HG03378 (cell line): ENCODE data around the gene ZP3.
"Not testable (repeated sequence)": the region's sequence is repeated elsewhere in the genome, so short reads cannot be mapped to it uniquely, and the experiment has no call there.

Experiments used
- ATAC-seq: cut with Tn5 transposase; IDR thresholded peaks from one replicate; pipeline ENCODE4 v1.9.1; 2021; ENCODE audit warnings: mild to moderate bottlenecking, moderate library complexity; ENCODE audit not compliant: unreplicated experiment

Gene ZP3

DNA sequence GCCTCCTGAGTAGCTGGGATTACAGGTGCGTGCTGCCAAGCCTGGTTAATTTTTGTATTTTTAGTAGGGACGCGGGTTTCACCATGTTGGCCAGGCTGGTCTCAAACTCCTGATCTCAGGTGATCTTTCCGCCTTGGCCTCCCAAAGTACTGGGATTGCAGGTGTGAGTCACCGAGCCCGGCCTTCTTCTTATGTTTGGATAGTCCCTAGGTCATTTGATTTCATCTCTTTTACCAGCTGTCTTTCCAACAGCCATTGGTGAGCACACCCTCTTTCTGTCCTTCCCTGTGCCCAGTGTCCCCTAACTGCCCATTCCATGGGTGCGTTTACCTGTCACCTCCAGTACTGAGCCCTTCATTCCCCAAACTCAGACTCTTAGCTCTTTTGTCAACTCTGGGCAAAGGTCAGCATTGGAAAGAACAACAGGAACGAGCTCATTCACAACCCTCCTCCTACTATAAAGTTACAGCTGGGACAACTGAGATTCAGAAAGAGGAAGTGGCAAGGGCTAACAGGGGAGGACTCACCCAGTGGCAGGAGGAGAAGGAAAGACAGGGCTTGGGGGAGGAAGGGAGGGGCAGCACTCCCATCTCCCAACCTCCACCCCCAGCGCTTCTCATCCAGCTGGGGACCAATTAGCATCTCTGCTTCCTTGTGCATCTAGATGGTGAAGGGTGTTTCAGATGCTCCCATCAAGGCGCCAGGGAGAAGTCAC lies 20.8 kb upstream of the ZP3 start:
- no peak for ATAC-seq

DNA sequence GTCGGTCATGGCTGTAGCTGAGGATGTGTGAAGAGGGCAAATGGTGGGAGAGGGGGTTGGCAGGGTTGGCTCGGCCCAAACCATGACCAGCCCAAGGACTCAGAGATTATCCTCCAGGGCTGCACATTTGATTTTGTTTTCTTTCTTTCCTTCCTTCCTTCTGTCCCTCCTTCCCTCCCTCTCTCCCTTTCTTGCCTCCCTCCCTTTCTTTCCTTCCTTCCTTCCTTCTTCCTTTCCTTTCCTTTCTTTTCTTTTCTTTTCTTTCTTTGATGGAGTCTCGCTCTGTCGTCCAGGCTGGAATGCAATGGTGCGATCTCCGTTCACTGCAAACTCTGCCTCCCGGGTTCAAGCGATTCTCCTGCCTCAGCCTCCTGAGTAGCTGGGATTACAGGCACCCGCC lies 19.0 kb upstream of the ZP3 start:
- no peak for ATAC-seq

DNA sequence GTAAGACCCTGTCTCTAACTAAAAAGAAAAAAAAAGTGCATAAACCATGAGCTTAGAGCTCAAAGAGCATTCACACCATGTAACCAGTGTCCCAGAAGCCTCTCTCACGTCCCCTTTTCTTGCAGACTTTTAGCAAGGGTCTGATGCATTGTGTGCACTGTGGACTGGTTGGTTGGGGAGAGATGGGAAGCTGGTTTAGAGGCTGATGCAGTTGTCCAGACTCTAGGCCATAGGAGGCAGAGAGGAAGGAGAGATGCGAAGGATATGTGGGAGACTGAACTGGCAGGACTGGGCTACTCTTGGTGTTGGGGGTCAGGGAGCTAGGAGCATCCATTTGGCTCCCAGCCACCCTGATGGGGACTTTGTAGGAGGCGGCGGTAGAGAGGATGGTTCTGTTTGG lies 17.0 kb upstream of the ZP3 start:
- no peak for ATAC-seq

DNA sequence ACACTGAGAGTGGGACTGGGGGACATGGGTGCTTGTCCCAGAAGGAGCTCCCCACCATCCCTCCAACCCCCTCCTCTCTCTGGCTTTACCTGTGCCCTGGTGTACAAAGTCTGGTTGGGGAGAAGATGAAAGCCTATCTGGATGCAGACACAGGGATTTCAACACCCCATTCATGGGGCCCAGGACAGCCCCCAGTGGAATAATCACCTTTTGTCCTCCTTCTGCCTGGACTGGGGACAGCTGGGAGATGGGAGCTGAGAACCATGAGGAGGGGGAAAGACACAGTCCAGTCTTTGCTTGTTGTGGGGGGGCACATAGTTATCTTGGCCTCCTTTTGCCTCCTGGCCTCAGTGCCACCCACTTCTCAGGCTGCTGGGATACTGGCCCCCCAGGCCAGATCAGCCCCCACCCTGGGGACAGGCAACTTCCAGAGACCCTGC lies 16.6 kb upstream of the ZP3 start:
- no peak for ATAC-seq

DNA sequence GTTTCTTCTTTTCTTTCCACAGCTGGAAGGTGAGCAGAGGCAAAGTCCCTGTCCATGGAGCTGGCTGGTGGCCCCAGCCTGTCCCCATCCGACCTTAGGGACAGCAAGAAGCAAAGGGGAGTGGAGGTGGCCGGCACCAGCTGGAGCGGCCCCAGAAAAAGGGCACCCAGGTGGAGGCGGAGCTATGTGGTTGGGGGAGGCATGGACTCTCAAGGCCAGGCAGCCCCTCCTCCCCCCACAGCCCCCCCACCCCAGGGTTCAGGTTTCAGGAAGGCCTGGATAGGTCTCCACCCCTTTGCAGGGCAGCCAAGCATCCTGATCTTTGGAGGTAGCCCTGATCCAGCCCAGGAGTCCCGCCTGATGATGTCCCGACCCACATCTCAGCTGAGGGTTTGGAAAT lies 15.2 kb upstream of the ZP3 start, which contains the start of gene SSC4D:
SSC4D (minus strand) TSS at position 161 of the 400 bp plus-strand sequence. CDS start 5,258 bp downstream, outside the sequence.
- ATAC-seq: no peak

DNA sequence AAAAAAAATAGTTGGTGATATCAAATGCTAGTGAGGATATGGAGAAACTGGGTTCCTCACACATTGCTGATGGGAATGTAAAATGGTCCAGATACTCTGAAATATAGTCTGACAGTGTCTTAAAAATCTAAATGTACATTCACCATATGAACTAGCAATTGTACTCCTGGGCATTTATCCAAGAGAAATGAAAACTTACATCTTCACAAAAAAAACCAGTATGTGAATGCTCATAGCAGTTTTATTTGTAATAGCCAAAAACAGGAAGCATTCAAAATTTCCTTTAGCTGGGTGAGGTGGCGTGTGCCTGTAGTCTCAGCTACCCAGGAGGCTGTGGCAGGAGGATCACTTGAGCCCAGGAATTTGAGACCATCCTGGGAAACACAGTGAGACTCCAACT lies 13.1 kb upstream of the ZP3 start:
- no peak for ATAC-seq

DNA sequence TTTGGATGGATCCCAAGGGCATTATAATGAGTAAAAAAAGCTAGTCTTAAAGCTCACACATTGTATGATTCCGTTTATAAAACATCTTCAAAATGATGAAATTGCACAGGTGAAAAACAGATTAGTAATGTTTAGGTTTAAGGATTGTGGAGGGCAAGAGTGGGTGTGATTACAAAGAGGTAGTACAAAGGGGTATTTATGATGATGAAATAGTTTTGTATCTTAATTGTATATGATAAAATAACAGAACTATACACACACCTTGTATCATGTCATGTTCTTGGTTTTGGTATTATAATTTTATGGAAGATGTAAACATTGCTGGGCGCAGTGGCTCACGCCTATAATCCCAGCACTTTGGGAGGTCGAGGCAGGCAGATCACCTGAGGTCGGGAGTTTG lies 12.5 kb upstream of the ZP3 start:
- no peak for ATAC-seq

DNA sequence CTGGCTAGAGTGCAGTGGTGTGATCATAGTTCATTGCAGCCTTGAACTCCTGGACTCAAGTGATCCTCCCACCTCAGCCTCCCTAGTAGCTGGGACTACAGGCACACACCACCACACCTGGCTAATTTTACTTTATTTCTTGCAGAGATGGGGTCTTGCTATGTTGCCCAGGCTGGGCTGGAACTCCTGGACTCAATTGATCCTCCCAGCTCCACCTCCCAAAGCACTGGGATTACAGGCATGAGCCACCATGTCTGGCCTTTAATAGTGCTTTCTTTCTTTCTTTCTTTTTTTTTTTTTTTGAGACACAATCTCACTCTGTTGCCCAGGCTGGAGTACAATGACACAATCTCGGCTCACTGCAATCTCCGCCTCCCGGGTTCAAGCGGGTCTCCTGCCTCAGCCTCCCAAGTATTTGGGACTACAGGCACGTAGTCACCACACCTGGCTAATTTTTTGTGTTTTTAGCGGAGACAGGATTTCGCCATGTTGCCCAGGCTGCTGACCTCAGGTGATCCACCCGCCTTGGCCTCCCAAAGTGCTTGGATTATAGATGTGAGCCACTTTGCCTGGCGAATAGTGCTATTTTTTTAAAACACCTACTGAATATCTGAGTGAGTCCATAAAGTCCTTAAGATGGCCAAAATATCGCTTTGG lies 7.0 kb upstream of the ZP3 start:
- ATAC-seq: not testable (repeated sequence)

DNA sequence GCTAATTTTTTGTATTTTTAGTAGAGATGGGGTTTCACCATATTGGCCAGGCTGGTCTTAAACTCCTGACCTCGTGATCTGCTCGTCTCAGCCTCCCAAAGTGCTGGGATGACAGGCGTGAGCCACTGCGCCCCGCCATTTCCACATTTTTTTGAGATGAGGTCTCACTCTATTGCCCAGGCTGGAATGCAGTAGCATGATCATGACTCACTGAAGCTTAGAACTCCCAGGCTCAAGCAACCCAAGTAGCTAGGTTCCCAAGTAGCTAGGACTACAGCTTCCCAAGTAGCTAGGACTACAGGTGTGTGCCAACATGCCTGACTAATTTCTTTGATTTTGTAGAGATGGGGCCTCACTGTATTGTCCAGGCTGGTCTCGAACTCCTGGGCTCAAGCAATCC lies 3.7 kb upstream of the ZP3 start:
- ATAC-seq: not testable (repeated sequence)

DNA sequence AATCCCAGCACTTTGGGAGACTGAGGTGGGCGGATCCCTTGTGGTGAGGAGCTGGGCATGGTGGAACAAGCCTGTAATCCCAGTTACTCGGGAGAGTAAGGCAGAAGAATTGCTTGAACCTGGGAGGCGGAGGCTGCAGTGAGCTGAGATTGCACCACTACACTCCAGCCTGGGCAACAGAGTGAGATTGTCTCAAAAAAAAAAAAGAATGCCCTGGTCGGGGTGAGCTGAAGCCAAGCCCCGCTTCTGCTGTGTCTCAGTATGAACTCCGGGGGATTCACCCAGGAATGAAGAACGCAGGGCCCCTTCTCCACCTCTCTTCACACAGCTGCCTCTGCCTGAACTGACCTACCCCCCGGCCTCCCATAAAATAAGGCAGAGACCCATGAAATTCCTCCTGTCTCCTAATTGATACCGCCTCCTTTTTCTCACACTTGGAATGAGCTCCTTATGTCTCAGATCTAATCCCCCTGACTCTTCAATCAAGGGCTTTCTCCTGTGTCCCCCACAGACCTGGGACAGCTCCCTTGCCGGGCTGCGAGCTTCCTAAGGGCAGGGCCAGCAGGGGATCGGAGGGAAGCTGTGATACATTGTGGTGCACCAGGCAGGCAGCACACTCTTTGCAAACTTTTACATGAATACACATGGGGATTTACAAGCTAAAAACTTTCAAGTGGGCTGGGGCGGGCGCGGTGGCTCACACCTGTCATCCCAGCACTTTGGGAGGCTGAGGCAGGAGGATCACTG lies 911 bp upstream of the ZP3 start:
- ATAC-seq: no peak

DNA sequence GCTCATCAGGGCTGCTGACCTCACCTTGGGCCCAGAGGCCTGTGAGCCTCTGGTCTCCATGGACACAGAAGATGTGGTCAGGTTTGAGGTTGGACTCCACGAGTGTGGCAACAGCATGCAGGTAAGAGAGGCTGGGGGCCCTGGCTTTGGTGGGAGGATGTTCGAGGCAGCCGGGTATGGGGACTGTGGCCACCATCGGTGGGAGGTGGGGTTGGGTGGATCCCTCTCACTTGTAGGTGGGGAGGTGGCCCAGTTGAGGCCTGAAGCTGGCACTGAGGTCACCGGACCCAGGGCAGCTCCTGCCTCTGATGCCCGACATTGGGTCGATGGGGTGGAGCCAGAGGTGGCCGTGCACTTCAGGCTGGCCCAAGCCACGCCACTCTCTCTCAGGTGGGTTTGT lies 406 bp downstream of the ZP3 start:
- ATAC-seq: no peak

DNA sequence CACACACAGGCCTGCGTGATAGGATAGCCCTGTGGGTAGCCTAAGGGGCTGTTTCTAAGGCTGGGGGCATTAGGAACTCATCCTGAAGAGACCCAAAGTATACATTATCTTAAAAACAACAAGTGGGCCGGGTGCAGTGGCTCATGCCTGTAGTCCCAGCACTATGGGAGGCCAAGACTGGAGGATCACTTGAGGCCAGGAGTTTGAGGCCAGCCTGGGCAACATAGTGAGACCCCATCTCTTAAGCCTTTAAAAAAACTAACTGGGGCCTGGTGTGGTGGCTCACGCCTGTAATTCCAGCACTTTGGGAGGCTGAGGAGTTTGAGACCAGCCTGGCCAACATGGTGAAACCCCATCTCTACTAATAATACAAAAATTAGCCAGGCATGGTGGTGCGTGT lies 808 bp downstream of the ZP3 start:
- not testable (repeated sequence) for ATAC-seq

DNA sequence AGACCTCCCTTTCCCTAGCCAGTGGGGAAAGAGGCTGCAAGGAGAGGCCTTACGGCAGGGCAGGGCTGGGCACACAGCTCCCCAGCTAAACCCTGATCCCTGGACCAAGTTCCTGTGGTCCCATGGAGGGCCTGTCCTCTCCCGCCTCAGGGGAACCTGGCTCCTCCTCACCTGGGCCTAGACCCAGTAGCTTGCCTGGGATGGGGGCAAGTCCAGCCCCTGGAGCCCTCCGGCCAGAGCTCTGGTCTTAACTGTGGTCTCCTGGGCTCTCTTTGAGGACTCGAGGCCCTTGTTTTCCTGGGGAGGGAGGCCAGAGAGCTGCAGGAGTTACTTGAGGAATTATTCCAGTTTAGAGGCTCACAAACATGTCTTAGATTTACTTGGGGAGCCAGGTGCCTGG lies 1.5 kb downstream of the ZP3 start:
- ATAC-seq: no peak

DNA sequence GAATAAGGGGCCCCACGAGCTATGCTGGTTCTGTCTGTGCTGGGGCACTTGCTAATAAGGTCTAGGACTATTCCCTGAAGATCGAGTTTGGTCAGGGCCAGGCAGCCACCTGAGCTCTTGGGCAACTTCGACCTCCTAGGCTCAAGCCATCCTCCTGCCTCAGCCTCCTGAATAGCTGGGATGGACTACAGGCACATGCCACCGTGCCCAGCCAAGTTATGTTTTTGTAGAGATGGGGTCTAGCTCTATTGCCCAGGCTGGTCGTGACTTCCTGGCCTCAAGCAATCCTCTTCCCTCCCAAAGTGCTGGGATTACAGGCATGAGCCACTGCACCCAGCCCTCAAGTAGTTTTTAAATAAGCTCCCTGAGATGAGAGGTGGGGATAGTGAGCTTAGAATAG lies 2.9 kb downstream of the ZP3 start:
- ATAC-seq: no peak

DNA sequence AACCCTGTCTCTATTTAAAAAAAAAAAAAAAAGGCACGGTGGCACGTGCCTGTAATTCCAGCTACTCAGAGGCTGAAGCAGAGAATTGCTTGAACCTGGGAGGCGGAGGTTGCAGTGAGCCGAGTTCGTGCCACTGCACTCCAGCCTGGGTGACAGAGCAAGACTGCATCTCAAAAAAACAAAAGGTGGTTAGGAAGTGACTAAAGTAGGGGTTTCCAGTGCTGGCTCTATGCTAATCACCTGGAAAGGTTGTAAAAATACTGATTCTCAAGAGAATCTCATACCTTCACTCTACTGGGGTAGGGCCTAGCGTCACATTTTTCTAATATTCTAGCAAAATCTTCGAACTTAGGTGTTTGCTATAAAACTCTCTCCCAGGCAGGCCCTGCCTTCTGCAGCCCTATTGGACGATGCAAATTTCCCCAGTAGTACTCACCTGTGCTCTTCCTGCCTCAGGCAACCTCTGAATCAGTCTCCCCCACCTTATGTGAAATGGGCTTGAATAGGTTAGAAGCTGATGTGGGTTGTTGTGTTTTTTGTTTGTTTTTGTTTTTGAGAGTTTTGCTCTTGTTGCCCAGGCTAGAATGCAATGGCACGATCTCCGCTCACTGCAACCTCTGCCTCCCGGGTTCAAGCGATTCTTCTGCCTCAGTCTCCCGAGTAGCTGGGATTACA lies 3.5 kb downstream of the ZP3 start:
- ATAC-seq: no peak

DNA sequence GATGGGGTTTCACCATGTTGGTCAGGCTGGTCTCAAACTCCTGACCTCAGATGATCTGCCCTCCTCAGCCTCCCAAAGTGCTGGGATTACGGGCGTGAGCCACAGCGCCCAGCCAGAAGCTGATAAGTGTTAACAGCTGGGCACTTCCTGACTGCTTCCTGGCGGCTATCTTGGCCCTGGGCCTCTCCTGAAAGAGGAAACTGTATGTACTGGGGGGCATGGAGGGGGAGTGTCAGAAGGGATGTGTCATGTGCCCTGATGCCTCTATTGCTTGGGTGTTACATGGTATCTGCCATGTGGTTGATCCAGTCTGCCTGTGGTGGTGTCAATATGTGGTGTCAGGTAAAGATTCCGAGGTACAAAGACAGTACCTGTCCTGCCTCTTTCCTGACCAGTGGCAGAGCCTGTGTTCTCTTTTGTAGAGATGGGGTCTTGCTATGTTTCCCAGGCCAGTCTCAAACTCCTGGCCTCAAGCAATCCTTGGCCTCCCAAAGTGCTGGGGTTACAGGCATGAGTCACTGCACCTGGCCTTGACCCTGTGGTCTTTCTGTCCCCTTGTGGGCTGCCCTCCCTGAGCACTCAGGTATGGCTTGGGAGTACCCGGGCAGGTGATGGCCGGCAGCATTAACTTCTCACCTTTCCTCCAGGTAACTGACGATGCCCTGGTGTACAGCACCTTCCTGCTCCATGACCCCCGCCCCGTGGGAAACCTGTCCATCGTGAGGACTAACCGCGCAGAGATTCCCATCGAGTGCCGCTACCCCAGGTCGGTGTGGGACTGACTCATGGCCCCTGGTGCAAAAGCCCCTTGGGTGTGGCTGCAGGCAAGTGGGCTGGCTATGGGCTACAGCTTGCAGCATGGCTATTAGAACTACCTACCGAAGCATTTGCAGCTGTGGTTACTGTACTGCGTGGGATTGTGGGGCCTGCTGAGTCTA lies 4.4 kb downstream of the ZP3 start:
- ATAC-seq: no peak

DNA sequence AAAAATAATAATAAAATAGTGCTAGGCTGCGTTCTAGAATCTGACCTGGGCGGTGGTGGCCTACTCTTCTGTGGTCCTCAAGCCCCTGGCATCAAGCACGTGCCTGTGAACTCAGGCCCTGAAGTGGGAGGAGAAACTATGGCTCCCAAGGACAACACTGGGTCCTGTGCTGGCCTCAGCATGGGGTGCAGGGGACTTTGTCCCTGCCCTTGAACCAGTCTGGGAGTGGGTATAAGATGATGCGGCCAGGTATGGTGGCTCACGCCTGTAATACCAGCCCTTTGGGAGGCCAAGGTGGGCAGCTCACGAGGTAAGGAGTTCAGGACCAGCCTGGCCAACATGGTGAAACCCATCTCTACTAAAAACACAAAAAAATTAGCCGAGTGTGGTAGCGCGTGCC lies 5.5 kb downstream of the ZP3 start:
- no peak for ATAC-seq

DNA sequence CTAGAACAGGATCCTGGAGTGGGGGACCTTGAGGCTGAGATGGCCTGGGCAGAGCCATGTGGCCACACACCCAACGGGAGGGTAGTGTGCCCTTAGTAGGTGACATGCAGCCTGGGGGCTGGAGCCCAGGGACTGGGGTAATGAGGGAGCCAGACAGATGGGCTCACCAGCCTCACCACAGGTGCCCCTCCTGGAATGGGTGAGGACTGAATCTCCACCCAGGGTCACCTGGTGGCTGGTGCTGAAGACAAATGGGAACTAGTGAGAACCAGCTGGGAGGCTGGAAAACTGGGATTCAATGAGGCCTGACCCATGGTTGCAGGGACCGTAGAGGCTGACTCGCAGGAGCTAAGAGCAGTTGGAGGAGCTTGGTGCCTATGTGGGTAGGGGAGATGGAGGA lies 6.1 kb downstream of the ZP3 start:
- no peak for ATAC-seq

DNA sequence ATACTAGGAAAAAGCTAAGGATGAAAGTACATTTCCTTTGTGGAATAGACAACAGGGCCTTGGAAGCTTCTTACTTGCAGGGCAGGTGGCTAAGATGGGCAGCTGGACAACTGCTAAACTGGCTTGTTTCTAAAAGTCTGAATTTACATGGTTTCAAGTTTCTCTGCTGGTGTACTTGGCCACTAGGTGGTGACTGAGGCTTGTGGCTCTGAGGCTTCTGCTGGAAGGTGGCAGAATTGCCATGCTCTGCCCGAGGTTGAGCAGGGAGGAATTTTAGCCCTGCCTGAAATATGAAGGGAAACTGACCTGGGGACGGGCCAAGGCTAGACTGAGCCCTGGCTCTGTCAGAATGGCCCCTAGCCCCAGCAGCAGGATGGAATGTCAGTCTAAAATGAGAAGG lies 13.1 kb downstream of the ZP3 start:
- ATAC-seq: peak; percentile 65
